Activated T-cell treated with anti-CD3 and anti-CD28 coated beads, Interleukin-2, amount 50 U/mL, for 72 hours (primary cell): Measurements from ENCODE around the gene RASGRP1. TPM values are rescaled to one million over a fixed set of nuclear protein-coding genes. Genes with fewer than 3 reads are reported as not detected.

Source experiments
- ATAC-seq, 2 donors: fragments of 150-1000 bp; cut with Tn5 transposase; replicated peaks in 1 of 2; 2 replicates each; pipeline ENCODE4 v1.10.0; 2021; ENCODE audit warnings: moderate library complexity in 2 of 2, mild to moderate bottlenecking in 1 of 2
- DNase-seq, 2 donors: peaks; one replicate each; pipeline ENCODE4 v3.0.0; 2021 to 2022; ENCODE audit warnings: mixed read lengths in 1 of 2
- H3K27ac Mint-ChIP-seq: one replicate; pipeline ENCODE4 v1.8.0; 2022; ENCODE audit warnings: mild to moderate bottlenecking, moderate library complexity, mixed read lengths
- H3K27me3 Mint-ChIP-seq: one replicate; pipeline ENCODE4 v1.8.0; 2022; ENCODE audit warnings: low read depth, mixed read lengths
- H3K36me3 Mint-ChIP-seq, 2 donors: one replicate each; pipeline ENCODE4 v1.8.0; 2022; ENCODE audit warnings: mixed read lengths in 2 of 2, mild to moderate bottlenecking in 1 of 2; ENCODE audit not compliant: insufficient read depth in 2 of 2
- H3K4me1 Mint-ChIP-seq: one replicate; pipeline ENCODE4 v1.8.0; 2022; ENCODE audit warnings: low read depth, mixed read lengths
- H3K4me3 Mint-ChIP-seq, 2 donors: one replicate each; pipeline ENCODE4 v1.8.0; 2022; ENCODE audit warnings: mild to moderate bottlenecking in 2 of 2, mixed read lengths in 2 of 2, moderate library complexity in 2 of 2
- H3K9me3 Mint-ChIP-seq, 2 donors: one replicate each; pipeline ENCODE4 v1.8.0; 2022; ENCODE audit warnings: mixed read lengths in 2 of 2
- total RNA-seq, 2 donors: library from RNA; stranded (reverse); gene quantifications; one replicate each; pipeline ENCODE4 v1.2.3, GENCODE V29; 2022

Gene RASGRP1
- total RNA-seq, 2 donors from 2014 or later, result 173 to 183 TPM

- H3K27ac Mint-ChIP-seq, result no peak overlapping the region
- H3K36me3 Mint-ChIP-seq, result peaks cover 2 to 3% of the 10 kb centered on the region in 2 donors
- DNase-seq (no peak), ATAC-seq (no peak)
- no peaks in the 10 kb centered on the region for H3K9me3 Mint-ChIP-seq
- peaks cover 60% of the 10 kb centered on the region for H3K4me1 Mint-ChIP-seq
- H3K27me3 Mint-ChIP-seq, result no peaks in the 10 kb centered on the region
- H3K4me3 Mint-ChIP-seq, result no peak overlapping the region
Measured at GRCh38 chr15:38458646-38459045, 106.0 kb downstream of the RASGRP1 start.

- Mint-ChIP-seq H3K27me3 (no peaks in the 10 kb centered on the region), H3K27ac (peak overlapping the region; percentile 98), H3K36me3 (peaks cover 2 to 3% of the 10 kb centered on the region in 2 donors), H3K9me3 (no peaks in the 10 kb centered on the region), H3K4me3 (peak overlapping the region; percentile 94 to 97), H3K4me1 (peaks cover 40% of the 10 kb centered on the region)
- ATAC-seq (no peak), DNase-seq (no peak)
Measured at GRCh38 chr15:38455092-38455491, 109.5 kb downstream of the RASGRP1 start.

GRCh38 chr15:38454696-38455090 lies 109.9 kb downstream of the RASGRP1 start:
- H3K9me3 Mint-ChIP-seq, result no peaks in the 10 kb centered on the region
- no peak for DNase-seq
- peaks cover 2 to 3% of the 10 kb centered on the region in 2 donors for H3K36me3 Mint-ChIP-seq
- peak overlapping the region; percentile 98 for H3K27ac Mint-ChIP-seq
- H3K27me3 Mint-ChIP-seq, result no peaks in the 10 kb centered on the region
- H3K4me3 Mint-ChIP-seq, result peak overlapping the region; percentile 94 to 97
- no peak for ATAC-seq
- H3K4me1 Mint-ChIP-seq, result peaks cover 36% of the 10 kb centered on the region

- Mint-ChIP-seq H3K36me3 (peaks cover 2 to 3% of the 10 kb centered on the region in 2 donors), H3K4me1 (peaks cover 30% of the 10 kb centered on the region), H3K9me3 (no peaks in the 10 kb centered on the region), H3K27ac (peak within 1 kb of the TSS; percentile 98), H3K4me3 (peak within 1 kb of the TSS; percentile 94 to 97), H3K27me3 (no peaks in the 10 kb centered on the region)
- peak; percentile 86 to 94 for DNase-seq
- peak; percentile 97 to 99 for ATAC-seq
Measured at GRCh38 chr15:38453971-38454695, 110.5 kb downstream of the RASGRP1 start, which contains the start of gene FAM98B. TSS of gene FAM98B (plus strand) at chr15:38454127. CDS start at chr15:38454162, 35 bp downstream.

GRCh38 chr15:38441130-38441519 lies 123.5 kb downstream of the RASGRP1 start:
- DNase-seq (no peak), ATAC-seq (no peak)
- H3K36me3 Mint-ChIP-seq, result no peaks in the 10 kb centered on the region
- peaks cover 27% of the 10 kb centered on the region for H3K27me3 Mint-ChIP-seq
- H3K4me3 Mint-ChIP-seq, result no peak overlapping the region
- H3K9me3 Mint-ChIP-seq, result no peaks in the 10 kb centered on the region
- H3K4me1 Mint-ChIP-seq, result peaks cover 4% of the 10 kb centered on the region
- no peak overlapping the region for H3K27ac Mint-ChIP-seq

GRCh38 chr15:38440353-38441129 lies 124.1 kb downstream of the RASGRP1 start:
- ATAC-seq, result peak; percentile 83

More at GRCh38 chr15:38440353-38441129, 124.1 kb downstream of the RASGRP1 start:
- Mint-ChIP-seq H3K27ac (no peak overlapping the region), H3K36me3 (no peaks in the 10 kb centered on the region), H3K9me3 (no peaks in the 10 kb centered on the region), H3K27me3 (peaks cover 29% of the 10 kb centered on the region), H3K4me1 (peaks cover 4% of the 10 kb centered on the region), H3K4me3 (peak overlapping the region in 1 of 2 donors; percentile 38)
- peak; percentile 42 to 51 for DNase-seq

Other genes starting within 250 kb of the RASGRP1 start
- 10 to 100 TPM; 30.3 to 32.4 TPM for gene FAM98B, start 110.7 kb downstream of the RASGRP1 start, total RNA-seq